OCI-LY1 (cell line): ENCODE measurements around the gene TP53.

Source experiments
- H2AFZ ChIP-seq: fragments of 200-600 bp; sonication (generic), shearing (Covaris generic); 2 replicates; pipeline ENCODE4 v1.6.0; 2014; ENCODE audit warnings: antibody characterized with exemption, mild to moderate bottlenecking, low read length
- H3F3A ChIP-seq: fragments of 200-600 bp; sonication (generic), shearing (Covaris generic); 2 replicates; pipeline ENCODE4 v1.6.0; 2014; ENCODE audit warnings: mild to moderate bottlenecking, antibody characterized with exemption, low read length, moderate library complexity; ENCODE audit not compliant: insufficient read depth
- H3K27ac ChIP-seq: fragments of 200-600 bp; sonication (generic); 2 replicates; pipeline ENCODE4 v1.5.1; 2014; ENCODE audit warnings: low read length, mixed run types, mild to moderate bottlenecking, low read depth; ENCODE audit not compliant: poor library complexity, severe bottlenecking
- H3K27me3 ChIP-seq: fragments of 200-600 bp; sonication (generic); 2 replicates; pipeline ENCODE4 v1.6.0; 2014; ENCODE audit warnings: antibody characterized with exemption, mild to moderate bottlenecking, low read length, moderate library complexity; ENCODE audit not compliant: insufficient read depth
- H3K36me3 ChIP-seq: fragments of 200-600 bp; sonication (generic); 2 replicates; pipeline ENCODE4 v1.6.1; 2014; ENCODE audit warnings: mild to moderate bottlenecking, antibody characterized with exemption, low read length, moderate library complexity, mixed read lengths; ENCODE audit not compliant: insufficient read depth
- H3K4me1 ChIP-seq: fragments of 200-600 bp; sonication (generic); 2 replicates; pipeline ENCODE4 v1.5.1; 2014; ENCODE audit warnings: mild to moderate bottlenecking, low read length, moderate library complexity; ENCODE audit not compliant: insufficient read depth, severe bottlenecking
- H3K4me2 ChIP-seq: fragments of 200-600 bp; sonication (generic), shearing (Covaris generic); 2 replicates; pipeline ENCODE4 v1.6.1; 2014; ENCODE audit warnings: low read length
- H3K4me3 ChIP-seq: fragments of 200-600 bp; sonication (generic); 2 replicates; pipeline ENCODE4 v1.5.1; 2014; ENCODE audit warnings: low read length, low read depth, mild to moderate bottlenecking, mixed read lengths; ENCODE audit not compliant: poor library complexity, severe bottlenecking
- H3K79me2 ChIP-seq: fragments of 200-600 bp; shearing (Covaris generic); 2 replicates; pipeline ENCODE4 v1.6.1; 2016; ENCODE audit warnings: mixed run types, low read length, mixed read lengths; ENCODE audit not compliant: insufficient read depth
- H3K9ac ChIP-seq: fragments of 200-600 bp; sonication (generic), shearing (Covaris generic); 2 replicates; pipeline ENCODE4 v1.6.1; 2014; ENCODE audit warnings: mild to moderate bottlenecking, low read length, mixed read lengths
- H3K9me2 ChIP-seq: fragments of 200-600 bp; sonication (generic), shearing (Covaris generic); 2 replicates; pipeline ENCODE4 v1.6.1; 2014; ENCODE audit warnings: low read depth, mild to moderate bottlenecking, low read length, mixed read lengths
- H3K9me3 ChIP-seq: fragments of 200-600 bp; shearing (Covaris generic); 2 replicates; pipeline ENCODE4 v1.6.1; 2014; ENCODE audit warnings: low read length, mixed read lengths
- H4K20me1 ChIP-seq: fragments of 200-600 bp; sonication (generic), shearing (Covaris generic); 2 replicates; pipeline ENCODE4 v1.6.0; 2016; ENCODE audit warnings: mild to moderate bottlenecking, low read length; ENCODE audit not compliant: insufficient read depth
- EZH2 ChIP-seq: fragments of 200-600 bp; sonication (generic), shearing (Covaris generic); IDR thresholded peaks from 2 replicates; pipeline ENCODE4 v1.8.0; 2017; ENCODE audit warnings: borderline replicate concordance, mixed run types, mild to moderate bottlenecking, antibody characterized with exemption, low read length, moderate library complexity, mixed read lengths
- TF ChIP-seq, protein P1 (sequence below): fragments of 200-600 bp; sonication (generic), shearing (Covaris generic); IDR thresholded peaks from 2 replicates; pipeline ENCODE4 v1.5.1; 2017; ENCODE audit warnings: mild to moderate bottlenecking, antibody characterized with exemption, low read length, moderate library complexity, mixed read lengths

Gene TP53

DNA sequence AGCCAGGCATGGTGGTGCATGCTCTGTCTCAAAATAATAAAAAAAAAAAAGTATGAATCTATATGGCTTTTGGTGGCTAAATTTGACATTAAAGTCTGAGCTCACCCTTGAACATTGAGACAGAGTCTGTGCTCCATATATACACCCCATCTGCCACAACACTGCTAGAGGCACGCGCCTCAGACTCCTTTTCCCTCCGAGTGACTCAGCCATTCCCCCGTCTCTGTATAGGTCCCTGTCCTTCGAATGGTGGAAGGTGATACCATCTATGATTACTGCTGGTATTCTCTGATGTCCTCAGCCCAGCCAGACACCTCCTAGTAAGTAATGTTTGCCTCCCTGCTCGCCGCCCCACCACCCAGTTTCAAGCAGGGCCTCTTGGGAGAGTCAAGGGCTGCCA, 13.2 kb upstream of the TP53 start:
- Histone ChIP-seq H3F3A (no peaks in the 10 kb centered on the region), H3K9me2 (no peaks in the 10 kb centered on the region), H3K9ac (no peak overlapping the region), H3K4me2 (no peak overlapping the region), H3K4me1 (peaks cover 11% of the 10 kb centered on the region), H3K79me2 (no peaks in the 10 kb centered on the region), H3K27ac (no peak overlapping the region), H3K4me3 (no peak overlapping the region), H3K9me3 (no peaks in the 10 kb centered on the region), H3K36me3 (peaks cover 22% of the 10 kb centered on the region), H2AFZ (no peak overlapping the region), H4K20me1 (no peaks in the 10 kb centered on the region), H3K27me3 (no peaks in the 10 kb centered on the region; the same call in 1 of the 2 replicates)
- no peak for TF ChIP-seq EZH2
- TF ChIP-seq, protein P1, sequence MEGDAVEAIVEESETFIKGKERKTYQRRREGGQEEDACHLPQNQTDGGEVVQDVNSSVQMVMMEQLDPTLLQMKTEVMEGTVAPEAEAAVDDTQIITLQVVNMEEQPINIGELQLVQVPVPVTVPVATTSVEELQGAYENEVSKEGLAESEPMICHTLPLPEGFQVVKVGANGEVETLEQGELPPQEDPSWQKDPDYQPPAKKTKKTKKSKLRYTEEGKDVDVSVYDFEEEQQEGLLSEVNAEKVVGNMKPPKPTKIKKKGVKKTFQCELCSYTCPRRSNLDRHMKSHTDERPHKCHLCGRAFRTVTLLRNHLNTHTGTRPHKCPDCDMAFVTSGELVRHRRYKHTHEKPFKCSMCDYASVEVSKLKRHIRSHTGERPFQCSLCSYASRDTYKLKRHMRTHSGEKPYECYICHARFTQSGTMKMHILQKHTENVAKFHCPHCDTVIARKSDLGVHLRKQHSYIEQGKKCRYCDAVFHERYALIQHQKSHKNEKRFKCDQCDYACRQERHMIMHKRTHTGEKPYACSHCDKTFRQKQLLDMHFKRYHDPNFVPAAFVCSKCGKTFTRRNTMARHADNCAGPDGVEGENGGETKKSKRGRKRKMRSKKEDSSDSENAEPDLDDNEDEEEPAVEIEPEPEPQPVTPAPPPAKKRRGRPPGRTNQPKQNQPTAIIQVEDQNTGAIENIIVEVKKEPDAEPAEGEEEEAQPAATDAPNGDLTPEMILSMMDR = no peak

DNA sequence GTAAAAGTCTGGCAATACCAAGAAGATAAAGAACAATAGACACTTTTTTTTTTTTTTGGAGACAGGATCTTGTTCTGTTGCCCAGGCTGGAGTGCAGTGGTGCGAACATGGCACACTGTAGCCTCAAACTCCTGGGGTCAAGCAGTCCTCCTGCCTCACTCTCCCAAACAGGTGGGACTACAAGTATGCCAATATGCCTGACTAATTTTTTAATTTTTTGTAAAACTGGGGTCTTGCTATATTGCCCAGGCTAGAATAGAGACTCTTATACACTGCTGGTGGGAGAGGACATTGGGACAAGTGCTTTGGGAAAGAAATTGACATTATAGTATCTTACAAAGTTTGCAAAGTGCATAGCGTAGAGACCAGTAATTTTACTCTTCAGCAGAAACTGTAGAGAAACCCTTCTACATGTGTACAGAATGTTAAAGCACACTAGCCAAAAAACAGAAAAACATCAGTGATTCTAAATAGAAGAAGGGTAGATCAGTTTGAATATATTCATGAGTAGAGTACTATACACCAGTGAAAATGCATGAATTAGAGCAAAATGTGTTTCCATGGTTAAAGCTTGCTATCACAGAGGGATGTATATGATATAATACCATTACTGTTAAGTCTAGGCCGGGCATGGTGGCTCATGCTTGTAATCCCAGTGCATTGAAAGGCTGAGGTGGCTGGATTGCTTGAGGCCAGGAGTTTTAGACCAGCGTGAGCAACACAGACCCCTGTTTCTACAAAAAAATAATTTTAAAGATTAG, 10.7 kb upstream of the TP53 start:
- Histone ChIP-seq H2AFZ (no peak overlapping the region), H3F3A (no peaks in the 10 kb centered on the region), H3K9ac (no peak overlapping the region), H3K4me2 (no peak overlapping the region), H3K9me2 (no peaks in the 10 kb centered on the region), H3K9me3 (no peaks in the 10 kb centered on the region), H4K20me1 (no peaks in the 10 kb centered on the region), H3K36me3 (peaks cover 27% of the 10 kb centered on the region), H3K4me1 (no peaks in the 10 kb centered on the region), H3K79me2 (no peaks in the 10 kb centered on the region), H3K27ac (no peak overlapping the region), H3K4me3 (no peak overlapping the region), H3K27me3 (no peaks in the 10 kb centered on the region)
- TF ChIP-seq EZH2 = no peak
- TF ChIP-seq, protein P1 = no peak

DNA sequence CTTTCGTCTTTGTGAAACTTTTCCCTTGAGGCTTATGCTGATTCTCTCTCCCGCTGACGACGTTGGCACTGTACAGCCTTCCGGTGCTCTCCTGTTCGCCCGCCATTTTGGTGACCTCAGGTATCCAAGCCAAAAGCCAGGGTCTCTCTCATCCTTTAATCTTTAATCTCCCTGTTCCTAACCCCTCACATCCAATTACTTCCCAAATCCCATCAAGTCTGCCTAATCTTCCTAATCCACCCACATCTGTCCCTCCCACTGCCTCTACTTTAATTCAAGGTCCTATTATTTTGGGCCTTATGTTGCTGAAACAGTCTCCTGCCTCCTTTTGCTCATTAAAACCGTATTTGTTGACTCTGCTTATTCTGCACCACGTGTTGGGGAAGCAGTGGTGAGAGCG, 8.3 kb upstream of the TP53 start:
- Histone ChIP-seq H3K27ac (no peak overlapping the region), H3K36me3 (peaks cover 11% of the 10 kb centered on the region), H3K9me3 (no peaks in the 10 kb centered on the region), H3K4me2 (no peak overlapping the region), H3K9me2 (no peaks in the 10 kb centered on the region), H3K4me3 (no peak overlapping the region), H2AFZ (no peak overlapping the region), H3K4me1 (no peaks in the 10 kb centered on the region), H3F3A (no peaks in the 10 kb centered on the region), H3K27me3 (no peaks in the 10 kb centered on the region), H3K79me2 (no peaks in the 10 kb centered on the region), H4K20me1 (no peaks in the 10 kb centered on the region), H3K9ac (no peak overlapping the region)
- TF ChIP-seq, protein P1 = no peak
- TF ChIP-seq EZH2 = no peak
